ENCODE results near the gene PDK4.
"Not testable (repeated sequence)": the region's sequence is repeated elsewhere in the genome, so short reads cannot be mapped to it uniquely, and the experiment has no call there.

Gene PDK4

DNA sequence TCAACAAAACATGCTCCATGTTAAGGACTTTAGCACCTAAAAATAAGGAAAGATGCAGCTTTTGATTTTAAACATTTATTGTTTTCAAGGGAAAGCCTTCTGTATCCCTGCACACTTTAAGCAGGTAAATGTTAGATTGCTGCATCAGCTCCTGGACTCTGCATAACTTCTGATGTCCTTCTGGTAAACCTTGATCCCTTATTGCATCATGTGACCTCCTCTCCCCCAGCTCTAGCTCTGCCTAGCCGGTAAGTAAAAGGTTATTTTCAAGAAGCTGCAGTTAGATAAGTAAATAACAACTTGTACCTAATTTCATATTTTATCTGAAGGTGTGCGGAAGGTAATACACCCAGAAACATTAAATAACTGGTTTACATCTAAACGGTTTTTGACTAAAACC lies 37.5 kb downstream of the PDK4 start:
- no peak for DNase-seq

GRCh38 chr7:95556777-95557176 lies 39.5 kb downstream of the PDK4 start:
- no peak for DNase-seq

DNA sequence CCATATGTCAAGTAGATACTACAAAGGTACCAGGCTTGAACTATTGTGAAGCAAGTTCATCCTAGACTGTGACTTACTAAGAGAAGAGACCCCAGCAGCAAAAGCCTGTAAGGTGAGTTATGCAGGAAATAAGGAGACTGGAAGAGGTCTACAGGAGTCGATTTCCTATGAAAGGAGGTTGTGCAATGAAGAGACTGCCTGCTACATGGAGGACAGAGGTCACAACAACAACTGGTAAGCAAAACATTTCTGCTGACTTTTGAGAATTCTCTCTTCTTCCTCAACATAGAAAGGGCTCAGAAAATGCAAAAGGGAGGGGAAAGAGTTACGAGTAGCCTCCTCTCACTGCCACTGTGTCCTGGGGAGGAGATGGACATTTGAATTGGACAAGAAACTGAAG lies 42.4 kb downstream of the PDK4 start:
- no peak for DNase-seq

- not testable (repeated sequence) for DNase-seq
Observed at GRCh38 chr7:95552010-95552926, 44.0 kb downstream of the PDK4 start.

DNA sequence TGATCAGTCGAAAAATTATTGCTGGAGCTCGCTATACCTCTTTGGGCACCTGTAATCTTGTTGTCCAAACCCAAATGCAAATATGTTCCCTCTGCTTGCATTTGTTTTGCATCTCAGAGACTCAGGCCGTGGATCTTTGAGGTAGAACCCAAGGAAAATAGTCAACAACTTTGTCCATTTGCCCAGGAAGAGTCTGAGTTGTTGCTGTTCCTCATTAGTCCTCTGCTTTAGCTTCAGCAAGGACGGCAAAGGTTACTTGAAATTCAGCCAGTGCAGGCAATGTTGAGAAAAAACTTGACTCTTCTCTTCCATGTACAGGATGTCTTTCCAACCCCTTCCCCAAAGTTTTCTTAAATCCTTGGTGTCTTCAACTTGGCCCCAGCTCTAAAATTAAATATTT lies 45.8 kb downstream of the PDK4 start:
- DNase-seq, result no peak

- DNase-seq, result peak; percentile 68
Observed at GRCh38 chr7:95549818-95550529, 46.3 kb downstream of the PDK4 start.

GRCh38 chr7:95547361-95548348 lies 48.7 kb downstream of the PDK4 start:
- DNase-seq, result no peak

- no peak for DNase-seq
Observed at GRCh38 chr7:95546647-95547046, 49.7 kb downstream of the PDK4 start.

GRCh38 chr7:95545673-95546072 lies 50.6 kb downstream of the PDK4 start:
- DNase-seq, result no peak

DNA sequence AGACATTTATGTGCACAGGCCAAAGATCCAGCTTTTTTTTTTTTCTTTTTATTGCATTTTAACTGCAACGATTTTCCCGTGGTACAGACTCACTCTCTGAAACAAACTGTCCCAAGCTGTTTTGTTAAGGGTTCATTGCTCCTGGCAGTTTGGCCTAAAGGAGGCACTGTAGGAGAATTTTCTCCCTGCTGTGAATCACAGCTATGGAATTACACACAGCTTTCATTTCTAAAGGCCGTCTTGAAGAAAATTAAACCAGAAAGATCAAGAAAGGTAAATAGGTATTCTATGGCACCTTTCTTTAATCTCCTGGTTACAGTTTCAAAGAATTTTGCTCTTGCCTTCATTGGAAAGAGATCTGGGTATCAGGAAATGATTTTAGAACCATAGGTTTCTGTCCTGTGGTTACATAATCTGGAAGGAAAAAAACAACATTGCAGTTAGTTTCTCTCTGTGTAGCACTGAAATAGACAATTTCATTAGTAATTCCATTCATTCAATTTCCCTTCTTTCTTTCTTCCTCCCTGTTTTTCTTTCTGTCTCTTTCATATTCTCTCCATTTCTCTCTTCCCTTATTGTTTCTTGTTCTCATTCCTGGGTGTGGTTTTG lies 51.2 kb downstream of the PDK4 start:
- peak; percentile 7 for DNase-seq

DNA sequence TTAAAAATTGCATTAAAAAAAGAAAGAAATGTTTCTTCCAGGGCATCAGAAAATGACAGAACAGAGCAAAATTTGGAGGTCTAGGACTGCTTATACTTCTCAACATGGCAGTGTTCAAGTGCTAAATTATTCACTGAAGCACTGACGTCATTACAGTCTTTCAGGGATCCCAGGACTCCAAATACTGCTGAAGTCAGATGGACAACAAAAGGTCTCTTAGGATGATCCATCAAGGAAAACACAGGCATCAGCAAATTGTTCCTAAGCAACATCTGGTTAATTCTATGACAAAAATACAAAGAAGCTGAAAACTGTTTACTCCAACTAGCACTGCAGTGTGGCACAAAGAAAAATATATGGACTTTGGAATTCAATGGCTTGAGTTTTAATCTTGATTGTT lies 52.1 kb downstream of the PDK4 start:
- DNase-seq, result no peak

DNA sequence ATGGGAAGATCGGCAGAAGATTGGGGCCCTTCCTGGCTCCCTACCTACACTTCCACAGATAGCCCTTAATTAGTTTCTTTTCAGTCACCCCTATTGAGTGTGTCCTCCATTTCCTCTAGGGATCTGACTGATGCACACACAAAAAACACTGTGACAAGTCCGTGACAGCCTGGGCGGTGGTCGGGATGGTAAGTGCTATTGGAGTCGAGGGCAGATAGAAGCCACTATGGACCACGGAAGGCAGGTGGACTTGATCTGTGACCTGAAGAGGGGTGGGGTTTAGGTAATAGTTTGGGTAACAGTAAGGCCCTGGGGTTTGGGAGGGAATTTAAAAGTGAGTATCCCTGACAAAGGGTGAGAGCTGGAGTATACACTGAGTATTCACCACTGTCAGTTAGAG lies 53.0 kb downstream of the PDK4 start:
- no peak for DNase-seq

DNA sequence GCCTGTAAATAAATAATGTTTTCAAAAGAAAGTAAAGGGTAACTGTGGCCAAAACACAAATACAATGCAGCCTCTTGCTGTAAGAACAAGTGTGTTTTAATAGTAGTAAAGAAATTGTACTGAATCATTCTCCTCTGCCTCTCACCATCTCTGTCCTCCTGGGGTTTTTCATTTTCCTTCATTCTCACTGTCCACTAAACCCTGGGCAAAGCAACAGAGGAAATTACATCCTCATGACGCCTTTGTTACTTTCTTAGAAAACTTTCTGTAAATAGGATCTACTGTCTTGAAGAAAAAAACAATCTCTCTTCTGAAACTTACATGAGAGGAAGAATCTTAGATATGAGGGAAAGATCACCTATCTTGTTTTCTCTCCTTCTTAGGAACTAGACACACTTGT lies 56.0 kb downstream of the PDK4 start:
- no peak for DNase-seq

GRCh38 chr7:95539426-95539825 lies 56.9 kb downstream of the PDK4 start:
- DNase-seq, result no peak

- no peak for DNase-seq
Observed at GRCh38 chr7:95537468-95537867, 58.8 kb downstream of the PDK4 start.

DNA sequence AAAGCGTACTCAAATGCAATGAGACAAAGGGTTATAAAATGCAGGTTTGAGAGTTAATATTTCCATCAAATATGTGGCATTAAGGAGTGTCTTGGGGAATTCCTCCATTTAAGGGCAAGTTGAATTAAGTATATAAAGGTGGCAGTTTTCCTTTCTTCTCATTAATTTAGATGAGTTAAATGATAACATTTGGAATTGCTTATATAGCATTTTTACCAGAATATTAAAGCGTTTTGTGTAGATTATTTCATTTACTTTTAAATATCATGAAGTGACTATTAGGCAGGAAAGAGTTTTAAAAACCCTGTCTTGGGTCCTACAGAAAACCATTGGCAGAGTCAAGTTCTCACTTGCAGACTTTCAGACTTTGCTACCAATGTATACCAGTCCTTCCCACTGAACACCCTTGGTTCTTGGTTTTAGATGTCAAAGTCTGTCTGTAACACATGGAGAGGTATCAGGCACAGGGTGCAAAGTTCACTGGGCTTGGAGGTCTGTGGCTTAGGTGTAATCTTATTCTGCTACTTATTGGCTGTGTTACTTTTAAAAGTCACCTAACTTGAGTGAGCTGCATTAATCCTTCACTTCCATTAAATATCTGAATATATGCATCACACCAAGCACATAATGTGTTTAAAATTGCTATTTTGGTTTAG lies 59.5 kb downstream of the PDK4 start:
- no peak for DNase-seq

GRCh38 chr7:95535662-95536061 lies 60.7 kb downstream of the PDK4 start:
- DNase-seq, result no peak

DNA sequence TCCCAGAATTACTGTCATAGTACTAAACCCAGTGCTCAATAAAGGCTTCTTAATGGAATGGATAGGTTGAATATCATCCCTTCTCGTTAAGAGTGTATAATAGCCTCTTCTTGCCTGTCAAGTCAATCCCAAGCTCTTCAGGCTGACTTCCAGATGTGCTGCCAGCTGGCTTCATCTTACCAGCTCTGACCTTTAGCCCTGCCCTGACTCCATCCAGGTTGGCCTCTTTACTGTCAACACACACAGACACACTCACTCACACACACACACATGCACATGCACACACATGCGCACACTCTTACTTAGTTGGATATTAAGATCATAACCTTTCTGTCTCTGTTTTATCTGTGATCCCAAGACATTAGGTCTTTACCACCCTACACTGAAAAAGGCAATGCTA lies 61.5 kb downstream of the PDK4 start:
- no peak for DNase-seq
